Tibial nerve (tissue), 3 donors: ENCODE results near the gene ZW10.

Source experiments
- CTCF ChIP-seq, 5 experiments: fragments of 200-600 bp in 3 of 5; fragments of 450-650 bp in 2 of 5; sonication (generic) in 3 of 5; IDR thresholded peaks; one replicate each; pipeline ENCODE4 v1.5.1; 2016 to 2019; ENCODE audit warnings: antibody characterized with exemption in 5 of 5, mild to moderate bottlenecking in 3 of 5, moderate library complexity in 2 of 5
- POLR2A ChIP-seq, 2 donors: fragments of 450-650 bp; IDR thresholded peaks; one replicate each; pipeline ENCODE4 v1.6.1; 2017; ENCODE audit warnings: antibody characterized with exemption in 2 of 2, mild to moderate bottlenecking in 2 of 2, moderate library complexity in 2 of 2

GRCh38 chr11:113722221-113722620, 51.3 kb downstream of the ZW10 start:
- TF ChIP-seq CTCF (IDR thresholded peaks at IDR 0.05), result no peak
- no peak for TF ChIP-seq POLR2A (IDR thresholded peaks at IDR 0.05)
